NCI-H2107 treated with DMSO at 0.1 percent for 48 hours (cell line): Measurements from ENCODE around the gene ARHGEF11.

Experiments
- DNase-seq: peaks from one replicate; lab custom pipeline; 2025; ENCODE audit not compliant: unreplicated experiment; lab: John Stamatoyannopoulos, UW

The ARHGEF11 gene

GRCh38 chr1:157050836-157051235 lies 5.3 kb upstream of the ARHGEF11 start:
- no peak for DNase-seq

GRCh38 chr1:157047062-157047410 lies 1.5 kb upstream of the ARHGEF11 start:
- DNase-seq: no peak

- no peak for DNase-seq
Measured at GRCh38 chr1:157044326-157044725, 1.2 kb downstream of the ARHGEF11 start.

DNA sequence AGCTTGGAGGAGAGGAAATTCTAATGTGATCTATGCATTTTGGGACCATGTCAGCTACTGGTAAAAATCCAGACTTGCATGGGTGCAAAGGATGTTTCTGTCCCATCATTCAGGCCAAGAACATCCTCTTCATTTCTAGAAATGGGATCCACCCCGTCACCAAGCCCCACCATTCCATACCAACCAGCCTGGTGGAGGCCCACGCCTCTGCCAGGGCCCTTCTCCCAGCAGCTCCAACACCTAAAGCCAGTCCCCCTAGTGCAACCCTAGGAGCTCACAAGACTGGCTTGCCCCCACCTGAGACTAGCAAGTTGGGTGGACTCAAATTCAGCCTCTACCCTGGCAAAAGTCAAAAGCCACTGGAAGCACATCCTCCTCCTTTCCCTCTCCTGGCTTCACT lies 1.9 kb downstream of the ARHGEF11 start:
- DNase-seq: no peak

DNA sequence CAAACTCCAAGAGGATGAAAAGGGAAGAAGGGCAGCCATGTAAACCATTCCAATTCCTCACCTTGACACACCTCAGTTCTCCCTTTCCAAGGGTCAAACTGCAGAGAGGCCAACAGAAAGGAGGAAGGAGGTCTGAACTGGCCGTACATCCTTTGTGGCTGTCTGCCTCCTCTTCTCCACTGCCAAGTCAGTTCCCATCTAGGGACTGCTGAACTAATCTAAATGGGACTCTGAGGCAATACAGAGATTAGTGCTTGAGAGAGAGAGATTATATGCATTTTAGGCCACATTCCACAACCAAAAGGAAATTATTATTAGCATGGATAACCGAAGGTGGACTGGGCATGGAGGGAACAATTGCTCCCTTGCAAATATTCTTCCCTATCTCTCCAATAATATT lies 2.7 kb downstream of the ARHGEF11 start:
- no peak for DNase-seq

DNA sequence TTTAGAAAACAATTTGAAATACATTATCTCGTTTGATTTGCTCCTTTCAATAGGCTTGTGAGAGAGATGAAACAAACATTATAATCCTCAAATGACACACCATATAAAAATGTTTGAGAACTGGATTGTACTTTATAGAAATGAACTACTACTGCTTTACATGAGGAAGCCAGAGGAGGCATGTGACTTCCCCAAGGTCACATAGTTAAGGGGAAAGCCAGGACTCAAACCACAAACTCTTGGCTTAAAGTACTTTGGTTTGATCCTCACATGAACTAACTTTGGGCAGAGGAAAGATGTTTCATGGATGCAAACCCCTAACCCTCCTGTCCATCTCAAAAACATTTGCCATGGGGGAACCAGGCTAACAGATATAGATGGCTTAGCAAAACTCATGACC lies 4.7 kb downstream of the ARHGEF11 start:
- no peak for DNase-seq

DNA sequence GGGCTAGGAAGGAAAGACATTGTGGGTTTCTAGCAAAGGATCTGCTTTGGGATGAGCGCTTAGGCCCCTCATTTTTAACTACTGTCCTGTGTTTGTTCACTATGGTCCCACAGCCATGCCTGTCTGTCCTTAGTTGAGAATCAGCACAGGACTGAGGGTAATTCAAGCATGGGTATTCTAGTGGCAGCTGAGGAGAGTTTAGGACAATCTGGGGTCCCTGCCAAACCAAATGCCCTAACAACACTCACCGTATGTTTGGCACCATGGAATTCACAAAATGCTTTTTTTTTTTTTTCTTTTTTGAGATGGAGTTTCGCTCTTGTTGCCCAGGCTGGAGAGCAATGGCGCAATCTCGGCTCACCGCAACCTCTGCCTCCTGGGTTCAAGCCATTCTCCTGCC lies 10.4 kb downstream of the ARHGEF11 start:
- no peak for DNase-seq

DNA sequence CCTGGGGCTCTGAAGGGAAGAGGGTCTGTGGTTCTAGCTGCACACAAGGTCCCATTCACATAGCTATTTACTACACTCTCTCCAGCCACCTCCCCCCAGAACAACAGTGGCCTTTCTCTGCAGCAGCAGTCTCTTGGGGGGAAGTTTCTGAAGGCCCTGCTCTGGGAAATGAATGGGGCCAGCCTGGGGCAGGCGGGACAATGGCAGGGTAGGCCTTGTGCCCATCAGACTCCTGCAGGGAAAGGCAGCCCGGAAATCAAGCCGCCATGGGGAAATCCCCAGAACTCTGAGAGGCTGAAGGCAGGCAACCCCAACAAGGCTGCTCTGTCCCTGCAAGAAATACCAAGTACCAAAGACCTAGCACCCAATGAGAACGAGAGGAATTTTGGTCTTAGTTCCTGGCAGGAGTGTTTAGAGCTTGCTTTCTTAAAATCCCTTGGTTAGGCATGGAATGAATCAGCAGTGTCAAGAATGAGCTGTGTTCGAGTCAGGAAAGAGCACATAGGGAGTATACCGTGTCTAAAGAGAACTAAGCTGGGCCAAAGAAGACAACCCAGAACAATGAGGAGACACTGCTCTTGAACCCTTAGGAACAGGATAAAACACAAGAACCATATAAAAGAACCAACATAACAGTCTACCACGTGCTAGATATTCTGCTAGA lies 11.3 kb downstream of the ARHGEF11 start:
- no peak for DNase-seq

- no peak for DNase-seq
Measured at GRCh38 chr1:157033357-157033876, 12.1 kb downstream of the ARHGEF11 start.

- no peak for DNase-seq
Measured at GRCh38 chr1:157032303-157032702, 13.2 kb downstream of the ARHGEF11 start.

DNA sequence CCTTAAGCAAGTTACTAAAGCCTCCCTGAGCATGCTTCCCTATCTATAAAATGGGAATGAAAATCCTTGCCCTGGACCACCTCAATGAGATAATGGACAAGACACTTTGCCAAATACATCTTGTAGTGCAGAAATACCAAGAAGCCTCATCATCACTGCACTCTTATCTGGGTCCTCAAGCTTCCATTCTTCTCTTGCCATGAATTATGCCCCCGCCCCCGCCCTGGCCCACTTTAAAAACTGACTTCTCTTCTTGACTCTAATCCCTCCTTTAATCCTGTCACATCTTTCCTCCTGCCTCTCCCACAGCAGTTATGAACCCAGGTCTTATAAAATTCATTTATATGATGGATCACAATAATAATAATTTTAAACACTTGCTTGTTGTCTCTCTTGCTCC lies 14.8 kb downstream of the ARHGEF11 start:
- DNase-seq: no peak

- no peak for DNase-seq
Measured at GRCh38 chr1:157028674-157029073, 16.9 kb downstream of the ARHGEF11 start.

DNA sequence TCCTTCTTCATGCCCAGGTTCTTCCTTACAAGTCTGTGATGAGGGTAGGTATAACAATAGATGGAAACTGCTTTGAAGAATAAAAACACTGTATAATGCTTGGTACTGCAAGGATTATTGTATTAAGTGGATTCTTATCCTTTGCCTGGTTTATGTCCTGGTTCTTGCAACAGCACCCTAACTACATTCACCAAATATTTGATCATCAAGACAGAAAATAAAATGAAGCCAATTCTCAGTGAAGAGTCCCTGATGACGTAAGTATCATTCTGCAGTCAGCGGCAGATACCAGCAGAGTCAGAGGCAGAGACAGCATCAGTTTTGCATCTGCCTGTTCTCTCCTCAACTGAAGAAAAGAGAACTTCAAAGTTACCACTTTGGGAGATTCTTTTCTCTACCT lies 19.7 kb downstream of the ARHGEF11 start:
- DNase-seq: no peak

GRCh38 chr1:157025385-157025784 lies 20.2 kb downstream of the ARHGEF11 start:
- no peak for DNase-seq

- no peak for DNase-seq
Measured at GRCh38 chr1:157021688-157022087, 23.9 kb downstream of the ARHGEF11 start.

DNA sequence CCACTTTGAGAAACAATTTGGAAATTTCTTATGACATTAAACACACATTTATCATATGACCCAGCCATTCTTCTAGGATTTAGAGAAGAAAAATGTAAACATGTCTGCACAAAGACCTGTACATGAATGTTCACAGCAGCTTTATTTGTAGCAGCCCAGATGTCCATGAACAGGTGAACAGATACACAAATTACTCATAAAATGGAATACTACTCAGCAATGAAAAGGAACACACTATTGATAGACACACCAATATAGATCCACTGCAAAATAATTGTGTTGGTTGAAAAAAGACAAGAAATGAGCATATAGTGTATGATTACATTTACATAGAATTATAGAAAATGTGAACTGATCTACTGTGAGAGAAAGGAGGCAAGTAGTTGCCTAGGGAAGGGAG lies 26.1 kb downstream of the ARHGEF11 start:
- no peak for DNase-seq

DNA sequence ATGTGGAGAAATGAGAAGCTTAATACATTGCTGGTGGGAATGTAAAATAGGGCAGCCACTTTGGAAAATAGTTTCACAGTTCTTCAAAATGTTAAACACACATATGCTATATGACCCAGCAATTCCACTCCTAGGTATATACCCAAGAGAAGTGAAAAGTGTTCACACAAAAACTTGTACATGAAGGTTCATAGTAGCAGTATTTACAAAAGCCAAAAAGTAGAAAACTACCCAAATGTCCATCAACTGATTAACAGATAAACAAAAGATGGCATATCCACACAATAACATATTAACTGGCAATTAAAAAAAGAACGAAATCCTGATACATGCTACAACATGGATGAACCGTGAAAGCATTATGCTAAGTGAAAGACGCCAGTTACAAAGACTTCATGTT lies 33.7 kb downstream of the ARHGEF11 start:
- DNase-seq: no peak

- DNase-seq: no peak
Measured at GRCh38 chr1:157008502-157008901, 37.0 kb downstream of the ARHGEF11 start.

- no peak for DNase-seq
Measured at GRCh38 chr1:157007306-157007705, 38.2 kb downstream of the ARHGEF11 start.

DNA sequence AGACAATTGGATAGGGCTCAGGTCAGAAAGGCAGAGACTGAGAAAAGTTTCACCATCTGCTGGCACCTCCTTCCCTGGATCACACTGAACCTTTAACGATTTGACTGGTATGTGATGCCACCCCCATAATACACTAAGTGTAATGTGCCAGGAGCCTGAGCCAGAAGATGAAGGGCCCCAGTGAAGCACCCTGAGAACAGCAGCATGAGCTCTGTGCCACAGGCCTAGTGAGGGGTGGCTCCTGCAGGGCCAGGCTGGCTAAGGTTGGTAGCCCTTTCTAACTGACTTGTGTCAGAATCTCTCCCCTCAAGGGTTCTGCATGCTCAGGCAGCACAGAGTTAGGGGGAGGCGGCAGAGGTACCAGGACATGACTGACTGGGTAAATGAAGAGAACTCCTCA lies 38.9 kb downstream of the ARHGEF11 start:
- DNase-seq: no peak

DNA sequence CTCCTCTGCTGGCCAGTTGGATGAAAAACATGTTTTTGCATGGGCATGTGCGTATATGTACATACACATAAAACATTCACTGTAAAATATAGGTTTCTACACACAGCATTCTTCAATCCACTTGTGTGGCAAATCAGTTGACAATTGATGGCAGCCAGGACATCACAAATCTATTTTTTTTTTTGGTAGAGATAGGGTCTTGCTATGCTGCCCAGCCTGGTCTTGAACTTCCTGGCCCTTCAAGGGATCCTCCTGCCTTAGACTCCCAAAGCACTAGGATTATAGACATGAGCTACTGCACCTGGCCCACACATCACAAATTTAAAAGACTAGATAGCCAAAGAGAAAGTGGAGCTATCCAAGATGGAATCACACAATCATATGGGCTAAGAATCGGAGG lies 39.6 kb downstream of the ARHGEF11 start:
- DNase-seq: no peak

DNA sequence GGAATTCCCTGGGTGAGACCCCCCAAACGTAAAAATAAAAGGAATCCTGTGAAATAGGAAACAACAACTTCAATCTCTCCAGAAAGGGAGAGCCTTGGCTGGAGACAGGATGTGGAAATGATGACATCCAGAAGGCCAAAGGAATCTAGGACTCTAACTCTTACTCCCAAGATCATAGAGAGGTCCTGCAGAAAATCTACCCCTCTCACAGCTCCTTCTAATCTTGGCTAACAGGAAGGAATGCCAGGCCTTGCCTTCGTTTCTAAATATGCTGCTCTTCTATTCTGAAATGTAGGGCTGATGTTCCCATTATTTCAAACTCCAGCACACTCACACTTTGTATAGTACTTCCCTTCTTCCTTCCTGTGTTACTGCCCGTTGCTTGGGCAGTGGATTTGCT lies 40.7 kb downstream of the ARHGEF11 start:
- no peak for DNase-seq

GRCh38 chr1:157004327-157004726 lies 41.2 kb downstream of the ARHGEF11 start:
- DNase-seq: no peak
